Brain microvascular endothelial cell (primary cell): ENCODE measurements around the gene CABYR.

Source experiments
- DNase-seq: peaks from one replicate; pipeline ENCODE4 v3.0.0-alpha.2; 2020
- H3K27ac ChIP-seq: fragments of 250-450 bp; sonication (Bioruptor Pico); 2 replicates; pipeline ENCODE4 v1.5.1; 2020; ENCODE audit warnings: mild to moderate bottlenecking, moderate library complexity
- H3K27me3 ChIP-seq: fragments of 250-450 bp; sonication (Bioruptor Pico); replicated peaks from 2 replicates; pipeline ENCODE4 v1.5.1; 2020; ENCODE audit warnings: mild to moderate bottlenecking
- H3K36me3 ChIP-seq: fragments of 250-450 bp; sonication (Bioruptor Pico); replicated peaks from 2 replicates; pipeline ENCODE4 v1.5.1; 2020; ENCODE audit warnings: mild to moderate bottlenecking
- H3K4me3 ChIP-seq: 2 replicates; pipeline ENCODE4 v1.5.1; 2011; ENCODE audit warnings: low read depth, mild to moderate bottlenecking, control low read depth, low read length, moderate library complexity
- in situ Hi-C: cut with HindIII; loops from 2 replicates; pipeline ENCODE4 v1.10.0; 2017; ENCODE audit warnings: low sequenced_read_pairs, low pct_ligation_motif_present
- TF ChIP-seq, protein P1 (sequence below): IDR thresholded peaks from 2 replicates; pipeline ENCODE4 v1.5.1; 2011; ENCODE audit warnings: low read depth, mild to moderate bottlenecking, moderate library complexity, low read length, control low read depth, inconsistent platforms; ENCODE audit errors: missing control alignments

CABYR gene

DNA sequence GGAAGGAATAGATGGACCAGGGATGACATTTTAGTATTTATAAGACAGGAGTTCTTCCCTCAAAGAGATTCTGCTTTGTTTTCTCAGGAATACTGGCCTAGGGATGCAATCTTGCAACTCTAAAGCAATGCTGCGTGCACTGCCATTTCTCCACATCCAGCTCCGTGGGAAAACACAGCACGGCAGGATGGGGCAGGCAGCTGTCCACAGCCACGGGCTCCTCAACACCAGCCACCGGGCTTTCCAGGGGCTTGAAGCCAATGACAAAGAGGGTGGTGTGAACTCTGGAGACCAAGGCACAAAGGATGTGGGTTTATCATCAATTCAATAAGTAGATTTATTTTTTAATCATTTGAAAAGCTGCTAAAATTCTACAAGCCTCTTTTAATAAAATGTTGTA is 49.3 kb downstream of the CABYR start:
- in situ Hi-C loops: no loop called here
- H3K27ac ChIP-seq: no peak overlapping the region
- DNase-seq: no peak
- no peak overlapping the region for H3K4me3 ChIP-seq
- H3K27me3 ChIP-seq: no peaks in the 10 kb centered on the region
- TF ChIP-seq, protein P1, sequence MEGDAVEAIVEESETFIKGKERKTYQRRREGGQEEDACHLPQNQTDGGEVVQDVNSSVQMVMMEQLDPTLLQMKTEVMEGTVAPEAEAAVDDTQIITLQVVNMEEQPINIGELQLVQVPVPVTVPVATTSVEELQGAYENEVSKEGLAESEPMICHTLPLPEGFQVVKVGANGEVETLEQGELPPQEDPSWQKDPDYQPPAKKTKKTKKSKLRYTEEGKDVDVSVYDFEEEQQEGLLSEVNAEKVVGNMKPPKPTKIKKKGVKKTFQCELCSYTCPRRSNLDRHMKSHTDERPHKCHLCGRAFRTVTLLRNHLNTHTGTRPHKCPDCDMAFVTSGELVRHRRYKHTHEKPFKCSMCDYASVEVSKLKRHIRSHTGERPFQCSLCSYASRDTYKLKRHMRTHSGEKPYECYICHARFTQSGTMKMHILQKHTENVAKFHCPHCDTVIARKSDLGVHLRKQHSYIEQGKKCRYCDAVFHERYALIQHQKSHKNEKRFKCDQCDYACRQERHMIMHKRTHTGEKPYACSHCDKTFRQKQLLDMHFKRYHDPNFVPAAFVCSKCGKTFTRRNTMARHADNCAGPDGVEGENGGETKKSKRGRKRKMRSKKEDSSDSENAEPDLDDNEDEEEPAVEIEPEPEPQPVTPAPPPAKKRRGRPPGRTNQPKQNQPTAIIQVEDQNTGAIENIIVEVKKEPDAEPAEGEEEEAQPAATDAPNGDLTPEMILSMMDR: no peak
- no peaks in the 10 kb centered on the region for H3K36me3 ChIP-seq

DNA sequence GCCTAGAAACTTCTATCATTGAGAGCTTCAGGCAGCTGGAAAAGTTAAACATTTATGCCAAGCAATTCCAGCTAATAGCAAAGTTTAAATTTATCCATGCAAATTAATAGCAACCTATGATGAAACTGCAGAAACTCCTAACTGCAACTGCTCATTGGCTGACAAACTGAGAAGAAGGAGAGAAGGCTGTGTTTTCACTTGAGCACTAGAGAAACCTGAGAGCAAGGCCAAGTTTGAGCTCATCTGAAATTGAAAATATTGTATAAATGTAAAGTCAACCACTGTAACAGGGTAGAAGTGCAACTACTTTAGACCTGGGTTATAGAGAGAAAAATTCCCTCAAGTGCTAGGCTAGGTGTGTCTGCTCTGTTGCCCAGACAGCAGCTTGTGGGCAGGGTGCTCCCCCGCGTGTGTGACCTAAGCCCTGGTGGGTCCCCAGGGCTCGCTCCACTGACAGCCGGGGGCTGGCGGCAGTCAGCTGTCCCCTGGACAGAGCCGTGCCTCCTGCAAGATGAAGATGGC is 50.2 kb downstream of the CABYR start:
- Histone ChIP-seq H3K4me3 (no peak overlapping the region), H3K27me3 (no peaks in the 10 kb centered on the region), H3K27ac (no peak overlapping the region), H3K36me3 (no peaks in the 10 kb centered on the region)
- DNase-seq: no peak
- TF ChIP-seq, protein P1: no peak
- in situ Hi-C loops: no loop called here

DNA sequence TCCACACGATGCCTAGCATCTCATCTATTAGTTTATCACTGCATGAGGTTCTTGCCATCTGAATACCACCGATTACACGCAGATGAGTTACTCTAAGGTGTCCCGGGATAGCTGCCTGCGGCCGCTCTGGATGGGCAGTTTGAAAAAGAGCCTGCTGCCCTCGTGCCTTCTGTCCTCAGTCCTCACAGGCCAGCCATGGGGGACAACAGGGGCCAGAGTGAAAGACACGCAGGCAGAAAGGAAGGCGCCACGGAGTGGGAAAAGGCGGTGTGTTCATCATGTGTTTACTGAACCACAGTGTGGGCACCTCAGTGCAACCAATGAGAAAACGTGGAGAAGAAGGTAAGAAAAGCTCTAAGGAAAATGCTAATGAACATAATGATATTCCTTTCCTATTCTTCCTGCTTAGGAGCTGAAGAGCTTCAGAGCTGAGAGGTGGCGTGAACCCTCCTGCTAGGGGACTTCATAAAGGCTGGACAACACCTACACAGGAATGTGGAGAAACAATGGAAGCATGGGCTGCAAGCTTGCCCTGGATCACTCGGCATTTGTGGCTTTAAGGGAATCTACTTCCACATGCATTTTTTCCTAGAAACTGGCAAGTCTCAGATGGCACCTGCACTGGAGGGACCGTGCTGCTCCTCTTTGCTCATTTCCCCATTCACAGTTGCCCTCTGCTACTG is 50.9 kb downstream of the CABYR start:
- Histone ChIP-seq H3K27ac (no peak overlapping the region), H3K27me3 (no peaks in the 10 kb centered on the region), H3K4me3 (no peak overlapping the region), H3K36me3 (no peaks in the 10 kb centered on the region)
- TF ChIP-seq, protein P1: no peak
- DNase-seq: no peak
- in situ Hi-C loops: no loop called here

DNA sequence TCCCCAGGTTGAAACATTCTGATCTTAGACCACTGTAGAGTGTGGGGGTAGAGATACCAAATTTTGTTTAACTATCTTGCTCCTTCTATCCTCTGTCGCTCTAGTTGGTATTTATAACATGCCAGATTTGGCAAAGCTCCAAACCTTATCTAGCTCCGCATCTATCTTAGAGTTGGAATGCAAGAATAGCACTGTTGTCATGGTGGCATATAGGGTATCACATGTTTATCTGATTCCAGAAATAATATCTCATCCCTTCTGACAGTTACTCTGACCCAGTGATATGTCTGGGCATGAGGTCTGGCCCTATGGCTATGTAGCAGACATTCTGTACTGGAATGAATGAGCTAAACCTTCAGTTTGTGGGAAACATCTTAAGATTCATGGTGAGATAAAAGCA is 51.7 kb downstream of the CABYR start:
- Histone ChIP-seq H3K36me3 (no peaks in the 10 kb centered on the region), H3K4me3 (no peak overlapping the region), H3K27ac (no peak overlapping the region)

DNA sequence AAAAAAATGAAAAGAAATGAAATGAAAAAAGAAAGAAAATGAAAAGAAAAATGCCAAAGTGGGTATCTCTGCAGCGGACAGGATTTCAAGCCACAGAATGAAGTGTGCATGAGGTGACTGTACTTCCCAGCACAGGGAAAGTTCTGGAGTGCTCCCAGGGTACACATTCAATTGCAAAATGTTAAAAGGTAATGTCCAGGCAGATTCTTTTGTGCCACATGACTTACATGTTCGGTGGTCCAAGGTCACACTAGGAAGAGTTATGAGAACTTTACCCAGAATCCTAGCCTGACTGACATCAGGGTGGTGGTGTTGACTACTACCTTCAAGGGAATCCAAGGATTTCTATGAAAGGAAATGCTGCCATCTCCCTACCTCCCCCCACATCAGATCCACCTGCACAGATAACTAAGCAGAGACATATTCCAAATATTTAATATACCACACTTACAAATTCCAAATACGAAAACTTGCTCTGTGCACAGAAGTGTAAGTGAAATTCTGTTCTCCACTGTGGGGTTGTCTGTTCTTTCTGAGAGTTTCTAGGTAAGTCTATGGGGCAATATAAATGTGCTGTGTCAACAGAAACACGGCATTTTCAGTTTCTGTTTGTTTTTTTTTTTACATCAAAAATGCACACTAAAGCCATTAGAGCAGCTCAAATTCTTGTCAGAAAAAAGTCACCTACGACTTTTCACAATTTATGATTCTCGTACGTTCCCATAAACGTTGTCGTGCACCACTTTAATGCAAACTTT is 56.6 kb downstream of the CABYR start:
- Histone ChIP-seq H3K27ac (no peak overlapping the region), H3K4me3 (no peak overlapping the region), H3K36me3 (no peaks in the 10 kb centered on the region), H3K27me3 (no peaks in the 10 kb centered on the region)
- no peak for DNase-seq
- TF ChIP-seq, protein P1: no peak
- in situ Hi-C loops: no loop called here

More for the DNA sequence above, 51.7 kb downstream of the CABYR start:
- no peaks in the 10 kb centered on the region for H3K27me3 ChIP-seq
- TF ChIP-seq, protein P1: no peak
- peak; percentile 36 for DNase-seq
- in situ Hi-C loops: no loop called here
